GM21381 (cell line): Measurements from ENCODE around the gene LRTM1.

ENCODE experiments used
- ATAC-seq: cut with Tn5 transposase; IDR thresholded peaks from one replicate; pipeline ENCODE4 v1.9.1; 2021; ENCODE audit warnings: mild to moderate bottlenecking, moderate library complexity; ENCODE audit not compliant: unreplicated experiment

The LRTM1 gene

DNA sequence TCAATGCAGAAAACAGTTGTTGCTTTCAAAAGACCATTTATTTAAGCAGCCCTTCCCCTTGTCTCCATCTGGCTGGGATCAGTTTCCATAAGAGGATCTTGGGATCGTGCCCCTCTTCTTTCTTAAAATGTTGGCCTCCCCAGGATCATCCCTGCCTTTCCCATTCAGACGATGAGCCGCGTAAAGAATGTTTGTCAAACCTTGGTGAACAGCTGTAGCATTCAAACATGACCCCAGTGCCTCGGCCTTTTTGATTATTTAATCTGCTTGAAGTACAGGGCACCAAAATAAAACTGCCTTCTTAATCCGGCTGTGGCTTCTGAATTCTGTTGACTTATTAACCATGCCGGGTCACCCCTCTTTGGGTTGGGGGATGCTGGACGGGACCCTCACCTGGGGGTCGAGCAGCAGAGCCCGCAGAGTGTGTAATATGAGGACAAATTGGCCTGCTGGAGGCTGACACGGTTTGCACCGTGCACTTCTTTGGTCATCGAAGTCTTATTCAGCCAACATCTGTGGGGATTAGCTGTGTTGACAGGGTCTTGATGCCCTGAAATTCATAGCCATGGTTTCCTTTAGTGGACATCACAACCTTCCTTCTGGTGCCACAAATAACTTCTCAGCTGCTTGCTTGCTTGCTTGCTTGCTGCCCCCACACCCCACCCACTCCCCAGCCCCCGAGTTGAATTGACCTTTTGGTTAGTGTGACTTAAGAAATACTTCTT lies at the start of gene LRTM1:
LRTM1 (minus strand) TSS at position 14 of the 725 bp plus-strand sequence. CDS start 148 bp downstream, outside the sequence.
- ATAC-seq, result no peak

DNA sequence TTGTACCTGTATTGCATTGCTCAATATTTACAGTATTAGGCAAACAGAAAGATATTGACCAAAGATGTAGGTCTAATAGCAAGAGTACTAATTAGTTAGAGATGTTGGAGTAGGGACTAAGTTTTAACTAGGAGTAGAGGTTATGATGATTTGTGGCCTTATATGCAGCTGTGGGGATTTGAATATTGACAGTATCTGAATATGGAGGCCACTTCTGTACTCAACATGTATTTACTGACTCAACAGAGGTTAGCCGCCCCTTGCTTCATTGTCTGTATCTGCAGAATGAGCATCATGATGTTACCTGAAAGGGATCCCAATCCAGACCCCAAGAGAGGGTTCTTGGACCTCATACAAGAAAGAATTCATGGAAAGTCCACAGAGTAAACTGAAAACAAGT lies 49.6 kb upstream of the LRTM1 start:
- ATAC-seq, result no peak

DNA sequence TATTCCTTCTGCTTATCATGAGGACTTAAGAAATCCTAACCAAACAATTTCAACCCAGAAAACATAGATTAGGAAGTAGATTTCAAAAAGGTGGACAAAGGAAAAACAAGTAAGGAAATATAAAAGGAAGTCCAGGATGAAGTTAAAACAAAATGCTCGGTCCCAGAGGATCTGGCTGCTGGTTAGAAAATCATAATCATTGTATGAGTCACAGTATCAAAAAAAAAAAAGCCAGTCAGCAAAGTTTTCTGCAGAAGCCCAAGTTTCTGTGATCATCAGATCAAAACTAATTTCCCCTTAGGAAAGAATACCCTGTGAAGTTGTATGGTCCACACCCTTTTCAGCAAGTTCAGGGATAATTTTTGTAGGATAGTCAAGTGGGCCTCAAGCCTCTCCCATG lies 43.0 kb upstream of the LRTM1 start:
- ATAC-seq, result no peak

DNA sequence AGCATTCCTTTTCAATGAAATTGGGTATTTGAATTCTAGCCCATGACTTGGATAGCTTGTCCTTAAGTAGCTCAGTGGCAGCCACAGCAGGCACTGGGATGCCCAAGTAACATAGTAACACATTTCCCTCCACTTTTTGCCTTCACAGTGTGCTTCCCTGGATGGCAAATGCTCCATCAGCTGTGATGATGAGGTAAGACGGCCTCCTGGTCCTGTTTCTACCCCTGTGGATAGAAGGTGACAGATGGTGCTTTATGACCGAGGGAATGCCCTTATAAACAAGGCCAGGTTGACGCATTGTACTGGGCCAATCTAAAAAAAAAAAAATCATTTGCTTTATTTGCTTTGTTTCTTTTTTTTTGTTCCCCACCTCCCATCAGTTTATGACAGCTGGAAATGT lies 41.8 kb upstream of the LRTM1 start:
- ATAC-seq, result no peak

DNA sequence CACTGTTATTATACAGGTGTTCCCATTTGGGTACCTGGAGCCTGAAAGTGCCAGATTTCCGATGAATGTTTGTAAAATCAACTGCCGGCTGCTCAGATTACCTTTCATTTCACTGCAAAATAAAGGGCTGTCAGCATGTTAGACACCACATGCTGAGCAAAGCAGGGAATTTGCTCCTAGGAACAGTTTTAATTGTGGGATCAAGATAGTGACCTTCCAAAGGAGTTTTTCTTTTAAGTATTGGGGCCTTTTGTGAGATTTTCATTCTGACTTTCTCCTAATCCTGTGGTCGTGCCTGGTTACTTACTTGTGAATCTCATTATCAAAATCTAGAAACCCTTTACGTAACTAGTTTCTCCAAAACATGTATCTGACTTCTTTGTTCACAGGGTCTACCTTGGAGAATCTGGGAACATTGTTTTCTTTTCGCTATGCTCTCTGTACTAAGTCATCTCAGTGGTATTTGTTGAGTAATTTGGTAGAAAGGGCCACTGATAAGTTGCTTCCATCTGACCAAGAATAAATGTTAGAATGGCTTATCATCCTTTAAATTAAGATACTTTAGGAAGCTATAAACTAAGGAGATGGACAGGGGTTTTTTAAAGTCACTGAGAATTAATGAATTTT lies 40.8 kb upstream of the LRTM1 start:
- no peak for ATAC-seq

DNA sequence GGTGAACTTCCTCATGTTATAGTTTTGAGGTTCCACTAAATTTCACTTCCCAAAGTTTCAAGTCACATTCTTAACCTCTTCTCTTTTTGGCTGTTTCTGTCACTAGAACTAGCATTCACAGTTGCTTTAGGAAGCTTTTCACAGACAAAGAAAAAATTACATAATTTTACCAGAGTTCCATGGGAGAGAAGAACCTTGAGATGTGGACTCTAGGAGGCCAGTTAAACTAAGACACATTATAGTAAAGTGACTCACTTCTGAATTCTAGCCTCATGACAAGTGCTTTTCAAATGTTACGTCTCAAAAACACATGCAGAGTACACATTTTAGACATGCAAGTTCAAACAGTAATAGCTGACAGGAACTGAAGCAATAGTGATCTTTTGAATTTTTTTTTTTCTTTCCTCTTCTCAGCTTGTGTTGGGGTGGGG lies 39.9 kb upstream of the LRTM1 start:
- ATAC-seq, result no peak

DNA sequence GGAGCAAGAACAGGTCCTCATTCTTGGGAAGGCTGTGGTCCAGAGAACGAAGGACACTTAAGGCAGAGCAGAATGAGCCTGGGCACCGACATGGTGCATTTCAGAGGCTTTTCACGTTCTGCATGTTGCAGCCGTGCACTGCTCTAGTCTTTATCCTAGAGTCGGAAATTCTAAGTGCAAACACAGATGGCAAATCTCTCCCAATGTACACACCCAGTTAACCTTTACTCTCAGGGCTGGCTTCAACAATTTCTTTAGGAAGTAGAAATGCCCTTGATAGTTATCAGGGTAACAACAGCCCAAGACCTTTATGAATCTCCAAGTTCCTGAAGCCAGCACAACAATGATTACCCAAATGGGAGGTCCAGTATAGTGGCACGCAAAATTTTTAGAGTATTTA lies 39.1 kb upstream of the LRTM1 start:
- no peak for ATAC-seq

DNA sequence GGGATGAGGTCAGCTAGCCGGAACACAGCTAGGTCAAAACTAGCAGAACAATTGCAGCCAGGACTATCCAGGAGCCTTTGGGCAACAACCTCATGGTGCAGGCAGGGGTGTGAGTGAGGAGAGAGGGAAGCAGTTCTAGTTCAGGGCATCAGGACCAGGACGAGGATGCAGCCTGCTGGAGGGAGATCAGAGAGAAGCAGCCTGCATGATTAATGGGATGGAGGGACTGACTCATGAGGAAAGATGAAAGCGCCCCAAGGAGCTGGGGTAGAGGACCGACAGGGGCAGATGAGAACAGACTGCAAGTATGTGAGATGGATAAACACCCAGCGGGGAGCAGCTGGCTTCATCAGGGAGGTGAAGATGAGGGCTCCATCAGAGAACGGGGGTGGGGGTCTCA lies 37.9 kb upstream of the LRTM1 start:
- ATAC-seq, result no peak

DNA sequence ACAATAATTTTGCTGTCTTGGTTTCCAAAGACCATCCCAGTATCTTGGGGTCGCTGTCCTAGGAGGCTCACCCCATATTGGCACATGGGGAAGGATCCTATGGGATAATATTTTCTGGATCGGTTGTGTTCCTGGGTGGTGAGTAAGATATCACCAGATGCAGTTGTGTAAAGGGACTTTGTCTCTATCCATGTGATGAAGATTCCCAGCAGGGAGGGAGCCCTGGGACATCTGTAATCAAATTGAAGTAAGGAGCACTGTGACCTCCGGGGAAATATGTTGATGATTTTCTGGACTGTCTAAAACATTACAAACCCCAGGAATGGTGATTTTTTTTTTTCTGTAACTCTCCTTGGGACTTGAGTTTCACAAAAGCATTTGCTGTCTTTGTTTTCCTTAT lies 36.2 kb upstream of the LRTM1 start:
- ATAC-seq, result no peak

DNA sequence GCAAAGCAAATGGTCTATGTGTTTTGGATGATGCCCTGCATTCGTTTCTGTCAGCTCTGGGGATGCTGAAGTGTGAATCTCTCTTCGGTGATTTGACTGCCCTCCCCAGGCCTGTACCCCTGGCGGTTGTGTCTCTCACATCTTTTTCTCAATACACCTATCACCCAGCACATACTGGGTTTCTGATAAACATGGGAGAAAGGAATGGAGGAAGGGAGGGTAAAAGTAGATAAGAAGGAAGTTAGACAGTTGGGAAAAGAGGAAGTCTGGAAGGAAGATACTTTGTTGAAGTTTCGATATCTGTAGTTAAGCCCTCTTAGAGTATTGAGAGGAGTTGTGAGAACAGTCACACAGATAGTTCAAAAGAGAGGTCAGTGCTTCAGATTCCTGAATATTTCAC lies 35.8 kb upstream of the LRTM1 start:
- no peak for ATAC-seq

DNA sequence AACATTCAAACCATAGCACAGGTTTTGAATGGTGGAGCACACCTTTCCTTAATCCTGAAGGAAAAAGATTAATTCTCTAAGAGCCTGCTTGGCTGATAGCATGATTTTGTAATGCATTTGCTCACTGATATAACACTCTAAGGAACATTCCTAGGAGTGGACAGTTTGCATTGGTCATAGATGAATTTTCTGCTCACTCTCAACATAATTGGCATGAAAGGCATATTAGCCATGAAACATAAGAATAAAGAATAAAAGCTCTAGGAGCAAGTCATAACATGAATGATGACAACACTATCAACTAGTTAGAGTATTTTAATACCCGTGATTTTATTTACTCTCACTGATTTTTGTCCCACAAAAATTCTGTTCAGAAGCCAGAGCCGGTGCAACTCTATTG lies 34.3 kb upstream of the LRTM1 start:
- no peak for ATAC-seq

DNA sequence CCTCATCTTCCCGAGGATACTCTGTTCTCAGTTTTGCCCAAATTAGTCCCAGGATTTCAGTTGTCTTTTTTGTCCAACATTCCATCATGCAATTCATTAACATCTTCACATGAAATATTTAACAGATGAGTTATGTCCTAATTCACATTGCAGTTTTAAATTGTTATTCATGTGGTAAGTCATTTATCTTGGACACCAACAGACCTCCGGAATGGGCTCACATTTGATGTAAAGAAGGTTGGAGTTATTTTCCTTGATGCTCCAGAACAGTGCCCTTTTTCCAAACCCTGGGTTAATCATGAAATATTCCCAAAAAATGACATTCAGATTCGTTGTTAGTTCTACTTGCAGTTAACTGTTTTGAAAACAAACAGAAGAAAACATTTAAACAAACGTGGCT lies 32.8 kb upstream of the LRTM1 start:
- ATAC-seq, result no peak

DNA sequence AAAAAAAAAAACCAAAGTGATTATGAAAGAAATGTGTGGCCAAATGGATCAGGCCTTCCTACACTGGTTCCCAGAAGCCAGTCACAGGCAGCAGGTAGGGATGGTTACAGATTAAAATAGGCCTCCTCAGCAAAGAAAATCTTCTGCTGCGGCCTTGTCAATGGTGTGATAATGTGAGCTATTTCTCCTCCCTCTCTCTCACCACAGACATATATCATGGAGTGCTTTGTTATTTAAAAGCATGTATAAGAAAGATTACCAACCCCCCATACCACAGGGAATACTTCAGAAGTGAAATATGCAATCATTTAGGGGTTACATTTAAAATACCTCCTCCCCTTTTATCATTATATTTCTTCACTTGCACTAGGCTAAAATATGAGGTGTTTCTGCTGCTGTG lies 32.2 kb upstream of the LRTM1 start:
- ATAC-seq, result no peak

DNA sequence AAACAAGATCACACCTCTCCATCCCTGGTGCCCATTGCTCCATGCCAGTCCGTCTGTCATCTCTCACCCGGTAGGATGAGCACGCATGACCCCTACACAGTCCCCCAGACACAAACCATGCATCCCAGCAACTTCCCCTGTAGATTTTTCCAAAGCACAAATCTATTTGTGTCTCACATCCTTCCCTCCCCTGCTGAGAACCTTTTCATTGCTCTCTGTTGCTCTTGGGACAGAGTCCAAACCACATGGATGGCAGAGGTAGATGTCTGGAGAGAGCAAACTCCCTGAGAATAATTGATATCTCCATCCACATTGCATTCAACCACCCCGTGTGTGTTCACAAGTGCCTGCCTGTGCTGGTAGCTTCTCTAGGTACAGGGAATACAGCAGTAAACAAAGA lies 29.9 kb upstream of the LRTM1 start:
- no peak for ATAC-seq

DNA sequence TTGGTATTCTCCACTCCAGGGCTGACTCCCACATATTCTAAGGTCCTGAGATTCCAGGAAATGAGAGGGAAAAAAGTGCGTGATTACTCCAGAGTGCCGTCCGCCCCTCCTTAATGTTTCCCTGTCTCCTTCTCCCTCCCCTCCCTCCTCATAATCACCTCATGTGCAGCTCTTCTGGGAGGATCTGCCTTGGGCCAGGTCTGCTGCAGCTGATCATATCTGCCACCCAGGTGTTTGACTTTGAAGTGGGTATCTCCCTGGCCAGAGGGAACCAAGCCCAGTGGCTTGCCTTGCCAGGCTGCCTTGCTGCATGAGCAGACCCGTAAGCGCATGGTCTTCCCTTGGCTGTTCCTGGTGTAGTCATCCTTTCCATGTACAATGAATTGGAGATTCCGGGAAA lies 28.1 kb upstream of the LRTM1 start:
- no peak for ATAC-seq

DNA sequence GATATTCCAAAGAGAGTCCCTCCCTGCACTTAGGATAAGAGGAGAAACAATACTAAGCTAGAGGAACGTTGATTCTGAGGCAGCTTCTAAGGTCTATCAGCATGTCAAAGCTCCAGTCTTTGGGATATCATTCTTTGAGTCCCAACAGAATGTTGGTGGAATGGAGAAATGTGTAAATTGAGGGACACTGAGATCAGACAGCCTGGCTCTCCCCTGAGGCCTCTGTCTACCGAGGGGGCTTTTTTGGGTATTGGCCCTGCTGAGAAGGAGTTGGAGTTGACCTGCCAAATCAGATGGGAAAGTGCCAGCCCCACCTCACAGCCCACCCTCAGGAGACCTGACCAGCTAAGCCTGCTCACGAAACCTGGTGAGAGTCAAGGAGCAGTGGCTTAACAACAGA lies 27.6 kb upstream of the LRTM1 start:
- no peak for ATAC-seq

DNA sequence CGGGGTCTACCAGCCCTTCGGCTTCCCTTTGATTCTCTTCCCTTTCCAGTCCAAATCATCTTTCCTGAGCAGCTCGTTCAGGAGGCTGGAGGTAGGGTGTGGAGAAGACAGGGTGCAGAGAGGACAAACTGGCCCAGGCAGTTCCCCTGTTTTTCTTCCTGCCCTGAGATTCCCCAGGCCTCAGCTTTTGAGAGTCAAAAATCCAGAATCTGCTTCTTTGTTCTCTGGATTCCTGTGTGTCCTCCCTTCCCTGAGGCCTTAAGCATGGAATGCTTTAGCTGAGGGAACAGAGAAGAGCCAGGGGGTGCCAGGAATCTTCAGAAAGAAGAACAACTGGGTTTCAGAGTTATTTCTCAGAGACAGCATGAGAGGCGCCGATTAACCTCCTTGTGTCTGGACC lies 26.7 kb upstream of the LRTM1 start:
- ATAC-seq, result no peak

DNA sequence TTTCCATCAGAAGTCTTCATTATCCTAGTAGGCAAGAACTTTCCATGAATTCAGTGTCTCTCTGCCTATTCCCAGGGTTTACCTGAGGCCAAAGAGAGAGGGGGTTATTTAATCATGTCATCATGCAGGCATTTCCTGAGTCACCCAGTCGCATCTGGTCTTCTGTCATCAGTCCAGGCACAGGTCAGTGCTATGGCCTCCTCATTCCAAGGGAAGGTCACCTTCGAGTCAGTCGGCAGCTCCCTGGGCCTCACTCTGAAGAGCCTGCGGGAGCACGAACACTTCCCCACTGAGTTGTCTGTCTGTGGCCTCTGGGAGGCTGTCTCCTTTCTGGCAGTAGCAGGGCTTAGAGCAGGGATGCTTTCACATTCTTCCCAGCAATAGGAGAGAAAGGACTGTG lies 26.2 kb upstream of the LRTM1 start:
- no peak for ATAC-seq

DNA sequence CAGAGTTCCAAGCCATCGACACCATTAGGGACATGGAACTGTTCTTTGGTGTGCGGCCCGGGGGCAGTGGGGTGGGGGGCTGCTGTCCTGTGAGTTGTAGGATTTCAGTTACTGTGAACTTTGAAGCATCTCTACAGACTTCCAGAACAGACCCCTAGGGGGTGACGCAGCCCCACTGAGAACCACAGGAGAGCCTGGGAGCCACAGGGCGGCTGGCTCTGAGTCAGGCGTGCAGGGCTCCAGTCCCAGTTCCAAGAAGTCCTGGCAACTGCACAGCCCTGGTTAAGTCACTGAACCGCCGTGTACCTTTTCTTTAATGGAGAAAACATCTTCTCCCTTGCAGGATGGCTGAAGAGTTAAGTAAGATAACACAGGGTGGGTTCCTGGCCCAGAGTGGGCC lies 23.5 kb upstream of the LRTM1 start:
- no peak for ATAC-seq

DNA sequence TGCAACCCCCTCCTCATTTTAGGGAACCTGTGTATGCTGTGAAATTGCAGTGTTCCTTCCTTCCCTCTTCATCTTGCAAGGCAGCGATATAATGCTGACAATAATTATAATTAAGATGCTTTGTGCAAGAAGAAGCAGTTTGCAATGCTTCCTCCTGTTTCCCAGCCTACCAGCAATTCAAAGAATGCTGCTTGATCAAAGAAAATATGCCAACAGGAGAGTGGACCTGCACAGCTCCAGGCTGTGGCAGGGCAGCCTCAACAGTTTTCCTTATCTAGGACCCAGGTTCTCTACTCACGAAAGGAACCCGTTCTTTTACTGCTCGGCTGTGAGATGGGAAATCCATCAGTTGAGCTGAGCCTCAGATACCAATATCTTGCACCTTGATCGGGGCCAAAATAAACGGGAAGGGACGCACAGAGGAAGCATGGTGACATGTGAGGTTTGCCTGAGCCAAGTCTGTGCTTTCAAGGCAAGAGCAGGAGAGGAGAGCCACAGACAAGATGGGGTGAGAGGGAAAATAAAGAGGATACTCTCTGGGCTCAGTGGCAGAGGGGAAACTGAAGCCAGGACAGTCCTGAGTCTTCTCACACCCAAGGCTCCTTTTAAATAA lies 22.6 kb upstream of the LRTM1 start:
- no peak for ATAC-seq

DNA sequence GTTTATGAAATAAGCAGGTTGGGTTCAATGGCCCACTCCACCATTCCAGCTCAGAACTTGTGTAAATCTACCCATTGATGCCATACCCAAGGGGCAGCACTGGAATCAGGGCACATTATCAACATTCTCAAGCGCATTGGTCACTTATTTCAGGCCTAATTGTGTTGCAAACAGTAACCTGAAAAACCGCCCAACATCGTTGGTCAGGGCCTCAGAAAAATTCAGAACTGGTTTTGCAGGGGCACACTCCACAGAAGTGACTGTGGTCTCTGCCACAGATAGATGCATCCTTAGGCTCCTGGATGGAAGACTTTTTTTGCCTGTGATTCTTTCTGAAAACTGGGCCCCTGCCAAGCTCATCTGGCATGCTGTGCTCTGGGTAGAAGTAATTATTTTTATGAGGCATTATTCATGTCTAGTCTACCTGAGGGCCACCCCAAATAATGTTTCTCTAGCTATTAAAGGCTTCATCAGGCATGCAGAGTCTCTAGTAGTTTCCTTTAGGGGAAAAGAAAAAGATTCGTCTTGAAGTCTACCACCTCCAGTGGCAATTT lies 21.7 kb upstream of the LRTM1 start:
- no peak for ATAC-seq

DNA sequence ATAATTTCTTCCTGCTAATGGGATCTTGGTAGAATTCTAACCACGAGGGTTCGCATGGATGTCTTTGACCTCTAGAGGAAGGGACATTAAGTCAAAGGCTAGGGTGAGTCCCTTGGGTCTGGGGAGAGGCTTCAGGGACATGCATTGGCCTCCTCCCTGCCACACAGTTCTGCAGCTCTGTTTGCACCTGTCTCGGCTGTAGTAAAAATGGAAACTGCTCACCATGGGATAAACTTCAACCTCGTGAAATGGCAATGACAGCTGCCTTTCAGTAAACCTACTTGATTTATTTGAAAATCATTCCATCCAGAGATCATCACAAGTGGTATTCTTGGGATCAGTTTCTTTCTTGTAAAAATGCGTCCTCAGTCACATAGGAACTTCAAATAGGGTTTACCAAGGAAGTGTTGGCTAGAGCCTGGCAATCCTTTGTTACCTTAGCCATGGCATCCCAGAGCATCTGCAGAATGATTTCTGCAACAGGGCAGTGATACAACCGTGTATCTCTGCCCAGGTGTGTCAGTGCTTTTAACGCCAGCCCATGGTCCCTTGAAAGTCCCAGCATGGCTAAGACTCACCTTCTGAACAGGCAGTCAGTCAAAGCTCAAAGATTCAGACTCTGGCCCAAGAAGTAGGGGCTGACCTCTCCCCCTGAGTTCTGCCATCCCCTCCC lies 14.0 kb upstream of the LRTM1 start:
- no peak for ATAC-seq
